ENCODE measurements around the gene CATSPERB. TPM values are rescaled to one million over a fixed set of nuclear protein-coding genes. Genes with fewer than 3 reads are reported as not detected.

Gene CATSPERB
- polyA plus RNA-seq, 1 donor (not counting 4 experiments of a cell fraction or from before 2014, with no cell fraction given), result 1.1 TPM

GRCh38 chr14:91636604-91637003, 95.3 kb downstream of the CATSPERB start:
- Histone ChIP-seq H4K20me1 (ENCODE audit: control insufficient read depth, extremely low read depth, insufficient read depth, low read length) (no peaks in the 10 kb centered on the region), H3K27me3 (ENCODE audit: control insufficient read depth, extremely low read depth, insufficient read depth, low read length) (no peaks in the 10 kb centered on the region), H3K9me3 (ENCODE audit: control insufficient read depth, low read depth, low read length) (no peaks in the 10 kb centered on the region), H3K4me2 (ENCODE audit: control insufficient read depth, extremely low read depth, insufficient read depth, low read depth, low read length) (no peak overlapping the region), H3K36me3 (ENCODE audit: control insufficient read depth in 2 of 2, extremely low read depth in 1 of 2, insufficient read depth in 2 of 2, low read length in 2 of 2) (no peaks in the 10 kb centered on the region), H3K4me1 (ENCODE audit: control insufficient read depth, extremely low read depth, insufficient read depth, low read length) (no peaks in the 10 kb centered on the region), H2AFZ (ENCODE audit: control insufficient read depth, low read length) (no peak overlapping the region), H3K79me2 (ENCODE audit: control insufficient read depth, insufficient read depth, low read length) (no peaks in the 10 kb centered on the region), H3K27ac (ENCODE audit: control insufficient read depth, insufficient read depth, low read length) (no peak overlapping the region), H3K9me1 (ENCODE audit: control insufficient read depth, extremely low read depth, insufficient read depth, low read length) (no peaks in the 10 kb centered on the region), H3K9ac (ENCODE audit: control insufficient read depth, extremely low read depth, insufficient read depth, low read length) (no peak overlapping the region), H3K4me3 (ENCODE audit: control insufficient read depth in 2 of 3, extremely low read depth in 1 of 3, insufficient read depth in 2 of 3, low read depth in 1 of 3, low read length in 3 of 3) (no peak overlapping the region)
- TF ChIP-seq EZH2 (IDR thresholded peaks at IDR 0.05; ENCODE audit: low read length), result no peak
- TF ChIP-seq CTCF (optimal IDR thresholded peaks at IDR 0.05 in 1 of 3, IDR thresholded peaks at IDR 0.05 in 1 of 3, conservative IDR thresholded peaks at IDR 0.05 in 1 of 3; ENCODE audit: extremely low read depth in 1 of 3, insufficient read depth in 2 of 3, low read length in 3 of 3), result no peak
- no peak for DNase-seq (ENCODE audit: low read depth, low spot score)
- dilution Hi-C loops (cut with MboI; ENCODE audit: extremely low pct_ligation_motif_present, low sequenced_read_pairs), result no loop called here
- FAIRE-seq, result no peak

GRCh38 chr14:91624757-91625156, 107.1 kb downstream of the CATSPERB start:
- H3K36me3 ChIP-seq (ENCODE audit: control insufficient read depth in 2 of 2, extremely low read depth in 1 of 2, insufficient read depth in 2 of 2, low read length in 2 of 2), result no peaks in the 10 kb centered on the region
- H3K79me2 ChIP-seq (ENCODE audit: control insufficient read depth, insufficient read depth, low read length), result no peaks in the 10 kb centered on the region
- dilution Hi-C loops (cut with MboI; ENCODE audit: extremely low pct_ligation_motif_present, low sequenced_read_pairs), result no loop called here
- H3K9me1 ChIP-seq (ENCODE audit: control insufficient read depth, extremely low read depth, insufficient read depth, low read length), result no peaks in the 10 kb centered on the region
- no peaks in the 10 kb centered on the region for H4K20me1 ChIP-seq (ENCODE audit: control insufficient read depth, extremely low read depth, insufficient read depth, low read length)
- DNase-seq (ENCODE audit: low read depth, low spot score), result no peak
- H3K9me3 ChIP-seq (ENCODE audit: control insufficient read depth, low read depth, low read length), result no peaks in the 10 kb centered on the region
- no peak for TF ChIP-seq EZH2 (IDR thresholded peaks at IDR 0.05; ENCODE audit: low read length)
- TF ChIP-seq CTCF (optimal IDR thresholded peaks at IDR 0.05 in 1 of 3, IDR thresholded peaks at IDR 0.05 in 1 of 3, conservative IDR thresholded peaks at IDR 0.05 in 1 of 3; ENCODE audit: extremely low read depth in 1 of 3, insufficient read depth in 2 of 3, low read length in 3 of 3), result no peak
- no peak overlapping the region for H3K27ac ChIP-seq (ENCODE audit: control insufficient read depth, insufficient read depth, low read length)
- H3K4me3 ChIP-seq (ENCODE audit: control insufficient read depth in 2 of 3, extremely low read depth in 1 of 3, insufficient read depth in 2 of 3, low read depth in 1 of 3, low read length in 3 of 3), result no peak overlapping the region
- no peak overlapping the region for H3K9ac ChIP-seq (ENCODE audit: control insufficient read depth, extremely low read depth, insufficient read depth, low read length)
- H3K4me2 ChIP-seq (ENCODE audit: control insufficient read depth, extremely low read depth, insufficient read depth, low read depth, low read length), result no peak overlapping the region
- peaks cover 1% of the 10 kb centered on the region for H3K27me3 ChIP-seq (ENCODE audit: control insufficient read depth, extremely low read depth, insufficient read depth, low read length)
- no peak overlapping the region for H2AFZ ChIP-seq (ENCODE audit: control insufficient read depth, low read length)
- no peak for FAIRE-seq
- no peaks in the 10 kb centered on the region for H3K4me1 ChIP-seq (ENCODE audit: control insufficient read depth, extremely low read depth, insufficient read depth, low read length)

Data from keratinocyte (primary cell).